HCT116 (cell line): Measurements from ENCODE around the gene ZGPAT.

Experiments used
- ATF3 ChIP-seq: IDR thresholded peaks from 2 replicates; pipeline ENCODE4 v1.6.1; 2012
- CBX3 ChIP-seq: IDR thresholded peaks from 2 replicates; pipeline ENCODE4 v1.6.1; 2012; ENCODE audit warnings: low read depth
- CTCF ChIP-seq, 3 experiments: fragments of 200-600 bp in 1 of 3; sonication (generic) in 1 of 3; IDR thresholded peaks in 2 of 3; conservative IDR thresholded peaks in 1 of 3; 2 replicates each; pipeline ENCODE4 v1.5.1; 2012 to 2017; ENCODE audit warnings: low read depth in 2 of 3, low read length in 2 of 3, antibody characterized with exemption in 1 of 3, borderline replicate concordance in 1 of 3, control low read depth in 1 of 3, mild to moderate bottlenecking in 1 of 3, mixed read lengths in 1 of 3, mixed run types in 1 of 3, moderate library complexity in 1 of 3; ENCODE audit not compliant: insufficient read depth in 1 of 3
- EGR1 ChIP-seq: IDR thresholded peaks from 2 replicates; pipeline ENCODE4 v1.6.1; 2012; ENCODE audit warnings: low read depth
- EZH2 ChIP-seq: fragments of 200-600 bp; sonication (generic); IDR thresholded peaks from 2 replicates; pipeline ENCODE4 v1.6.1; 2017; ENCODE audit warnings: antibody characterized with exemption, mixed run types
- EZH2phosphoT487 ChIP-seq: fragments of 200-600 bp; IDR thresholded peaks from 2 replicates; pipeline ENCODE4 v1.6.1; 2018; ENCODE audit warnings: antibody characterized with exemption, borderline replicate concordance
- JUND ChIP-seq: IDR thresholded peaks from 2 replicates; pipeline ENCODE4 v1.6.1; 2012
- POLR2A ChIP-seq: IDR thresholded peaks from 2 replicates; pipeline ENCODE4 v1.7.0; 2011; ENCODE audit warnings: borderline replicate concordance; ENCODE audit not compliant: insufficient read depth, insufficient read length; ENCODE audit errors: extremely low read depth
- POLR2AphosphoS5 ChIP-seq: IDR thresholded peaks from 2 replicates; pipeline ENCODE4 v1.6.1; 2011; ENCODE audit warnings: mild to moderate bottlenecking, low read depth, low read length, moderate library complexity
- RAD21 ChIP-seq: IDR thresholded peaks from 2 replicates; pipeline ENCODE4 v1.6.1; 2012; ENCODE audit warnings: low read depth, mild to moderate bottlenecking
- REST ChIP-seq: IDR thresholded peaks from 2 replicates; pipeline ENCODE4 v1.6.1; 2012; ENCODE audit warnings: low read depth
- TF ChIP-seq, protein P1 (sequence below): IDR thresholded peaks from 2 replicates; pipeline ENCODE4 v1.6.1; 2012
- TF ChIP-seq, protein P2 (sequence below): IDR thresholded peaks from 2 replicates; pipeline ENCODE4 v1.6.1; 2011; ENCODE audit warnings: mild to moderate bottlenecking, low read length, moderate library complexity; ENCODE audit not compliant: insufficient replicate concordance; ENCODE audit errors: extremely low read depth

DNA sequence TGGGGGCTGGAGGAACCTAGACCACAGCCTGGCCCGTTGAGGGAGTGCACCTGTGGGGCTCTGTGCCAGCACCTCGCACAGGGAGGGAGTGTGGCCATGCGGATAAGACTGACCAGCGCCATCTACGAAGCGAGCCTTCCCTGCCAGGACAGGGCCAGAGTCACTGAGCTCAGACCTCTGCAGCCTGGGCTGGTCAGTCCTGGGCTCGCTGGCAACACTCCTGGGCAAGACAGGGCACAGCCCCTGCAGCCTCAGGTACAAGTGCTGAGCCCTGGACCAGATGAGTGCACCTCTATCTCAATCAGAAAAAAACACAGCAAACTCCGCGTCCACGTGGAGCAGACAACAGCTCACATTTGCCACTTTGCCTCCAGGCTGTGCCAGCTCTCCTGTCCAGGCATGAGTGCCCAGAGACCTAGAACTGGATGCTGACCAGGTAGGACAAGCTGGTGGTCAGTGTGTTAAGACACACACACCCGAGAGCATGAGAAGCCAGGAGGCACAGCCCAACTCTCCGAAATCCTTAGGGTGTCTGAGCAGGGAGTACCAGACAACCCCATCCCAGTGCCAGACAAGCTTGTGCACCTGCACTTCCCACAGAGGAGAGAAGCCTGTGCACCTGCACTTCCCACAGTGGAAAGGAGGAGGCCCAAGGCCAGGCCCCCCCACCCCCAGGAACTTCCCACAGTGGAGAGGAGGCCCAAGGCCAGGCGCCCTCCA is 4.9 kb upstream of the ZGPAT start:
- TF ChIP-seq JUND = no peak
- no peak for TF ChIP-seq POLR2AphosphoS5
- TF ChIP-seq REST = no peak
- TF ChIP-seq CTCF (IDR thresholded peaks at IDR 0.05 in 2 of 3, conservative IDR thresholded peaks at IDR 0.05 in 1 of 3; ENCODE audit: borderline replicate concordance in 1 of 3, insufficient read depth in 1 of 3, low read depth in 2 of 3, low read length in 2 of 3) = no peak
- TF ChIP-seq, protein P1, sequence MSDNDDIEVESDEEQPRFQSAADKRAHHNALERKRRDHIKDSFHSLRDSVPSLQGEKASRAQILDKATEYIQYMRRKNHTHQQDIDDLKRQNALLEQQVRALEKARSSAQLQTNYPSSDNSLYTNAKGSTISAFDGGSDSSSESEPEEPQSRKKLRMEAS = no peak
- TF ChIP-seq POLR2A = no peak
- TF ChIP-seq EZH2 = no peak
- TF ChIP-seq, protein P2, sequence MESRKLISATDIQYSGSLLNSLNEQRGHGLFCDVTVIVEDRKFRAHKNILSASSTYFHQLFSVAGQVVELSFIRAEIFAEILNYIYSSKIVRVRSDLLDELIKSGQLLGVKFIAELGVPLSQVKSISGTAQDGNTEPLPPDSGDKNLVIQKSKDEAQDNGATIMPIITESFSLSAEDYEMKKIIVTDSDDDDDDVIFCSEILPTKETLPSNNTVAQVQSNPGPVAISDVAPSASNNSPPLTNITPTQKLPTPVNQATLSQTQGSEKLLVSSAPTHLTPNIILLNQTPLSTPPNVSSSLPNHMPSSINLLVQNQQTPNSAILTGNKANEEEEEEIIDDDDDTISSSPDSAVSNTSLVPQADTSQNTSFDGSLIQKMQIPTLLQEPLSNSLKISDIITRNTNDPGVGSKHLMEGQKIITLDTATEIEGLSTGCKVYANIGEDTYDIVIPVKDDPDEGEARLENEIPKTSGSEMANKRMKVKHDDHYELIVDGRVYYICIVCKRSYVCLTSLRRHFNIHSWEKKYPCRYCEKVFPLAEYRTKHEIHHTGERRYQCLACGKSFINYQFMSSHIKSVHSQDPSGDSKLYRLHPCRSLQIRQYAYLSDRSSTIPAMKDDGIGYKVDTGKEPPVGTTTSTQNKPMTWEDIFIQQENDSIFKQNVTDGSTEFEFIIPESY = no peak
- TF ChIP-seq CBX3 = no peak
- no peak for TF ChIP-seq EGR1
- no peak for TF ChIP-seq EZH2phosphoT487
- no peak for TF ChIP-seq ATF3
- no peak for TF ChIP-seq RAD21
